ENCODE results near the gene ST6GALNAC4.

Gene ST6GALNAC4

GRCh38 chr9:127940593-127940992 lies 23.8 kb upstream of the ST6GALNAC4 start:
- no peak for TF ChIP-seq EZH2phosphoT487 (IDR thresholded peaks at IDR 0.05; ENCODE audit: borderline replicate concordance, low read length)
- TF ChIP-seq, protein P1, sequence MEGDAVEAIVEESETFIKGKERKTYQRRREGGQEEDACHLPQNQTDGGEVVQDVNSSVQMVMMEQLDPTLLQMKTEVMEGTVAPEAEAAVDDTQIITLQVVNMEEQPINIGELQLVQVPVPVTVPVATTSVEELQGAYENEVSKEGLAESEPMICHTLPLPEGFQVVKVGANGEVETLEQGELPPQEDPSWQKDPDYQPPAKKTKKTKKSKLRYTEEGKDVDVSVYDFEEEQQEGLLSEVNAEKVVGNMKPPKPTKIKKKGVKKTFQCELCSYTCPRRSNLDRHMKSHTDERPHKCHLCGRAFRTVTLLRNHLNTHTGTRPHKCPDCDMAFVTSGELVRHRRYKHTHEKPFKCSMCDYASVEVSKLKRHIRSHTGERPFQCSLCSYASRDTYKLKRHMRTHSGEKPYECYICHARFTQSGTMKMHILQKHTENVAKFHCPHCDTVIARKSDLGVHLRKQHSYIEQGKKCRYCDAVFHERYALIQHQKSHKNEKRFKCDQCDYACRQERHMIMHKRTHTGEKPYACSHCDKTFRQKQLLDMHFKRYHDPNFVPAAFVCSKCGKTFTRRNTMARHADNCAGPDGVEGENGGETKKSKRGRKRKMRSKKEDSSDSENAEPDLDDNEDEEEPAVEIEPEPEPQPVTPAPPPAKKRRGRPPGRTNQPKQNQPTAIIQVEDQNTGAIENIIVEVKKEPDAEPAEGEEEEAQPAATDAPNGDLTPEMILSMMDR (IDR thresholded peaks at IDR 0.05; ENCODE audit: low read depth, low read length, poor library complexity, severe bottlenecking): no peak
- peaks cover 22% of the 10 kb centered on the region for H3F3A ChIP-seq (ENCODE audit: control insufficient read depth, insufficient read depth)
- H3K27ac ChIP-seq (ENCODE audit: low read depth, low read length): no peak overlapping the region
- peaks cover 4% of the 10 kb centered on the region; the same call in 1 of the 2 replicates for H4K20me1 ChIP-seq (ENCODE audit: control insufficient read depth, insufficient read depth, low read depth, low read length)
- H3K36me3 ChIP-seq (ENCODE audit: control insufficient read depth, low read length): peaks cover 57% of the 10 kb centered on the region
- no peak overlapping the region for H3K4me3 ChIP-seq (ENCODE audit: low read length)
- no peak overlapping the region for H3K4me2 ChIP-seq (ENCODE audit: low read length)
- peaks cover 43% of the 10 kb centered on the region for H3K4me1 ChIP-seq (ENCODE audit: control insufficient read depth, low read length)
- no peaks in the 10 kb centered on the region for H3K9me2 ChIP-seq (replicated peaks; ENCODE audit: control insufficient read depth, low read length)
- H3K9me3 ChIP-seq (ENCODE audit: control insufficient read depth, insufficient read depth, low read length): no peaks in the 10 kb centered on the region
- H3K79me2 ChIP-seq (ENCODE audit: control insufficient read depth, low read length): peaks cover 24% of the 10 kb centered on the region
- H3K27me3 ChIP-seq (ENCODE audit: control insufficient read depth, low read length): no peaks in the 10 kb centered on the region

DNA sequence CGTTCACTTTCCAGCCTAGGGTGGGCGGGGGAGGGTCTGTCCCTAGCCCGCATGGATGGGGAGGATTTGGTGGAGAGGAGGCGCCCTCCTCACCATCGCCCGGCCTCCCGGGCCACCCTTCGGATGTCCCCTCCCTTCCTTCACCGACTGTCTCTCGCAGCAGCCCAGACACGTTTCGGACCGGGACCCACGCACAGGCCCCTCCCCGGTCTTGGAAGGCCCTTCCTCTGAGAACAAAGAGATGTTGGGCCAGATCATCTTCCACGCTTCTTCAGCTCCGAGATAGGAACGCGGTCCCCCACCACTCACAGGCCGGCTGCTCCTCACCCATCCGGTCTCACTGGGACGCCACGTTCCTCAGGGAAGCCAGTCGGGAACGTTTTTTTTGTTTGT lies 21.5 kb upstream of the ST6GALNAC4 start:
- Histone ChIP-seq H3K4me1 (ENCODE audit: control insufficient read depth, low read length) (peaks cover 27% of the 10 kb centered on the region), H3K27me3 (ENCODE audit: control insufficient read depth, low read length) (no peaks in the 10 kb centered on the region), H3F3A (ENCODE audit: control insufficient read depth, insufficient read depth) (peaks cover 18% of the 10 kb centered on the region), H3K79me2 (ENCODE audit: control insufficient read depth, low read length) (peaks cover 29% of the 10 kb centered on the region), H3K4me3 (ENCODE audit: low read length) (peak overlapping the region; percentile 81), H3K9me3 (ENCODE audit: control insufficient read depth, insufficient read depth, low read length) (no peaks in the 10 kb centered on the region), H3K4me2 (ENCODE audit: low read length) (peak overlapping the region; percentile 74), H4K20me1 (ENCODE audit: control insufficient read depth, insufficient read depth, low read depth, low read length) (peaks cover 7% of the 10 kb centered on the region; the same call in 1 of the 2 replicates), H3K36me3 (ENCODE audit: control insufficient read depth, low read length) (peaks cover 43% of the 10 kb centered on the region), H3K9me2 (replicated peaks; ENCODE audit: control insufficient read depth, low read length) (no peaks in the 10 kb centered on the region), H3K27ac (ENCODE audit: low read depth, low read length) (peak overlapping the region; percentile 8; the same call in 1 of the 2 replicates)
- no peak for TF ChIP-seq EZH2phosphoT487 (IDR thresholded peaks at IDR 0.05; ENCODE audit: borderline replicate concordance, low read length)
- TF ChIP-seq, protein P1 (IDR thresholded peaks at IDR 0.05; ENCODE audit: low read depth, low read length, poor library complexity, severe bottlenecking): no peak

DNA sequence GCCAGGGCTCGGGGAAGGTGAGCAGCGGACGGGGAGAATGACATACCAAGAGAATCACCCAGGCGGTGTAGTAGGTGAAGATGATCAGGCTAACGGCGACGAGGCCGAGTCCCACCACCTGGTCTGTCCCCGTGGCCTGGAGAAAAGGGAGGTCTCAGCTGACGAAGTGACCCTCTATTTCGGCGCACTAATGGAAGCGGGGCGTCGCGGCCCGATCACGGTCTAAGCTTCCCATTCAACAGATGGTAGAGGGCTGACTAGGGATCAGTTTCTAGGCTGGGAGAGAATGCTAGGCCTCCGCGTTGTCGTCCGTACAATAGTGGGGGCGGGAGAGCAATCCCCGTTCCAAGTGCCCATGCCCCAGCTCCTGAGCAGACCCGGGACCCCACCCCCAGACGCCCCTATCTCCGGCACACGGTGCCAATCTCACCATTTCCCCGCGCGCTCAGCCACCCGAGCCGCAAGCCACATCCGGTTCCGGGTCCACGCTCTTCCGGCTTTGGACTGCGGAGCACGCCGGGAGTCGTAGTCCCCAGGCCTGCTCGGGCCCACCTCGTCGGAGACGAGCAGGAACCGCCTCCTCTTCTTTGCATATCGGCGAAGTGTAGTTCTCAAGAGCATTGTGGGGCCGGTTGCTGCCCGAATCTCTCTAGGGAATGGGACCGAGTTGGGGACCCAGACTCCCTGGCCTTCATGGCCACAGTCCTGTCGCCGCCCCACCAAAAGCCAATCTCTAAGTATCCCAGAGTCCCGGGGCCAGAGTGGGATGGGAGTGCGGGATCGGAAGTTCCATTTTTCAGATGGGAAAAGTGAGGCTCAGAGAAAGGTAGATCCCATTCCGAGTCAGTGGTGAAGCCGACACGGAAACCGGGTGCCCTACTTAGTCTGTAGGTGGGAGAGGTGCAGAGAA lies 20.8 kb upstream of the ST6GALNAC4 start, which contains the start of gene DPM2:
TSS of gene DPM2 (minus strand) at position 467 of the 910 bp plus-strand sequence. CDS start at position 433, 34 bp downstream.
- Histone ChIP-seq H3K4me2 (ENCODE audit: low read length) (peak within 1 kb of the TSS; percentile 74), H3K27me3 (ENCODE audit: control insufficient read depth, low read length) (no peaks in the 10 kb centered on the region), H3K27ac (ENCODE audit: low read depth, low read length) (peak within 1 kb of the TSS; percentile 8; the same call in 1 of the 2 replicates), H3K4me1 (ENCODE audit: control insufficient read depth, low read length) (peaks cover 22% of the 10 kb centered on the region), H4K20me1 (ENCODE audit: control insufficient read depth, insufficient read depth, low read depth, low read length) (0 out of 2 replicates have a peak, but pooled peaks cover 3% of the 10 kb centered on the region), H3K79me2 (ENCODE audit: control insufficient read depth, low read length) (peaks cover 25% of the 10 kb centered on the region), H3K4me3 (ENCODE audit: low read length) (peak within 1 kb of the TSS; percentile 81), H3K36me3 (ENCODE audit: control insufficient read depth, low read length) (peaks cover 37% of the 10 kb centered on the region), H3F3A (ENCODE audit: control insufficient read depth, insufficient read depth) (peaks cover 18% of the 10 kb centered on the region), H3K9me2 (replicated peaks; ENCODE audit: control insufficient read depth, low read length) (no peaks in the 10 kb centered on the region), H3K9me3 (ENCODE audit: control insufficient read depth, insufficient read depth, low read length) (no peaks in the 10 kb centered on the region)
- TF ChIP-seq EZH2phosphoT487 (IDR thresholded peaks at IDR 0.05; ENCODE audit: borderline replicate concordance, low read length): no peak
- TF ChIP-seq, protein P1 (IDR thresholded peaks at IDR 0.05; ENCODE audit: low read depth, low read length, poor library complexity, severe bottlenecking): no peak

All from DOHH2 (cell line).